Activated CD4-positive, CD25-positive, alpha-beta regulatory T cell treated with anti-CD3 and anti-CD28 coated beads, Interleukin-2, amount 50 U/mL, for 24 hours (primary cell): ENCODE data around the gene PDE1C.

Source experiments
- ATAC-seq, 2 donors: fragments of 150-1000 bp; cut with Tn5 transposase; one replicate each; pipeline ENCODE4 v1.10.0; 2021; ENCODE audit warnings: mild to moderate bottlenecking in 1 of 2, moderate library complexity in 1 of 2

PDE1C gene

GRCh38 chr7:31761646-31762045 is 308.6 kb downstream of the PDE1C start:
- no peak for ATAC-seq

DNA sequence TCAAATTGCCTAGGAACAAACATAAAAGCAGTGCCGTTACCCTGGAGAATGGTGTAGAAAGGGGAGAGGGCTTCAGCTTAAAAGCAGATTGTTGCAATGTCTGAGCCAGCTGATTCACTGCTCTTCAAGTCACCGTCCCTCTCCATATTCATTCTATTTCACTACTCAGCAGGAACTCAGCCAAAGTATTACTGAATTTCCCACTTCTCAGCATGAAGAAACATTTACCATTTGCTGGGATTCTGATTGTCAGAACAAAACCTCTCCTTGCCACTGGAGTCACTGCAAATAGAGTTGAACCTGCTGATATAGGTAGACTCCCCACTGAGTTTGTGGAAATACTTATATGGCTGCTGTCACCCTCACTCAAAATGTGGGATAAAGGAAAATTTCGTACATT is 311.5 kb downstream of the PDE1C start:
- ATAC-seq = no peak

DNA sequence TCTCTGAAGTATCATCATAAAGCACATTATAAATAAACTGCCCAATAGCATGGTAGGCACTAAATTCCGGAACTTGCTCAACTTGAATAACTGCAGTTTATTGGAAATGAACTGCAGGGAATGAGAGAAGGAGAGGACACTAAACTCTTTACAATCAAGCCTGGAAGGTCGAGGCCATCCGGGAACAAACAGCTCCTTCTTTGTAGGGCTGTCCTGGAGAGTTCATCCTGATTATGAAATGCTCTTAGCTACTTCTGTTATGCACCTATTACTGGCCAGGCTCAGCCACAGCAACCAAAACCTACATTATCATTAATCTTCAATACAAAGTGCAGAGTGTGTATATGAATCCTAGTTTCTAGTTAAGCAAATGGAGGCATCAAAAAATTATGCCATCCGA is 318.5 kb downstream of the PDE1C start:
- no peak for ATAC-seq

GRCh38 chr7:31748084-31748483 is 322.1 kb downstream of the PDE1C start:
- no peak for ATAC-seq

GRCh38 chr7:31747553-31747952 is 322.7 kb downstream of the PDE1C start:
- ATAC-seq = no peak

DNA sequence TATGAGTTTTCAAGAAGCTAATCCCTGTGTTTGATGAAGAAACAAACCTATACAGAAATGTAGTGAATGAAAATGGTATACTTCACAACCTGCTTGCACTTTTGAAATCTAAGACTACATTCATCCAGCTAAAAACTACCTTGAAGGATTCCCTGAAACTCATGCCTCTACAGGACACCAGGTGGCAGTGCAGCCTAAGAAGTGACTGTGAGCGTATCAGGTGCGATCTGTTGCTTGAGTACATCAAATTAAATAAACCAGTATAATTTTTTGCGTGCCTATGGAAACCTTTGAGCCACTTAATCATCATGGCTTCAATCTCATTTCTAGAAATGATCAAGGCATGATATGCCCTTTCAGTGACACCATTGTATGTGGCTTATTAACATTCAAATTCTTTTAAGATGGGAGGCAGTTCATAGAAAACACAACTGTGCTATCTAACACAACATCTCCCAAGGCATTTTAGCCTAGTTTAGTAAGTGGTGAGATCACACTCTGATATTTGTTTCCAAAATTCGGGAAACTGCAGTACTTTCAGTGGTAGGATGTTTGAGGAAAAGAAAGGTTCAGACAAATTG is 325.8 kb downstream of the PDE1C start:
- peak in 1 of 2 donors; percentile 24 for ATAC-seq

DNA sequence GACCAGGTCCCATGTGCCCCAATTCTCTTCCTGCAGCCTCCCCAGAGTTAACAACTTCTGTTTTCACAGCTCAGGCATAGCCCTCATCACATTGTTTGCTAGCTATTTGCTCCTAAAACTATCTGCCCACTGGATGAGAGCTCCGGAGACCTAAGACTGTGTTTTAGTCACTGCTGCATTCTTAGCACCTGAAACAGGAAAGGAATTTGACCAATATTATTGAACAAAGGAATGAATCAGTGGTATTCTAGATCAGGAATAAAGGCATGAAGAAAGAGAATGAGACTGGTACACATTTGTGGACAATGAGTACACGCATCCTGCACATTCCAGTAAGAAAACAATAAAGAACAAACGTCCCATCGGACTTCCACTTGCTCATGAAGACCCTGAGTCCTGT is 328.4 kb downstream of the PDE1C start:
- no peak for ATAC-seq

DNA sequence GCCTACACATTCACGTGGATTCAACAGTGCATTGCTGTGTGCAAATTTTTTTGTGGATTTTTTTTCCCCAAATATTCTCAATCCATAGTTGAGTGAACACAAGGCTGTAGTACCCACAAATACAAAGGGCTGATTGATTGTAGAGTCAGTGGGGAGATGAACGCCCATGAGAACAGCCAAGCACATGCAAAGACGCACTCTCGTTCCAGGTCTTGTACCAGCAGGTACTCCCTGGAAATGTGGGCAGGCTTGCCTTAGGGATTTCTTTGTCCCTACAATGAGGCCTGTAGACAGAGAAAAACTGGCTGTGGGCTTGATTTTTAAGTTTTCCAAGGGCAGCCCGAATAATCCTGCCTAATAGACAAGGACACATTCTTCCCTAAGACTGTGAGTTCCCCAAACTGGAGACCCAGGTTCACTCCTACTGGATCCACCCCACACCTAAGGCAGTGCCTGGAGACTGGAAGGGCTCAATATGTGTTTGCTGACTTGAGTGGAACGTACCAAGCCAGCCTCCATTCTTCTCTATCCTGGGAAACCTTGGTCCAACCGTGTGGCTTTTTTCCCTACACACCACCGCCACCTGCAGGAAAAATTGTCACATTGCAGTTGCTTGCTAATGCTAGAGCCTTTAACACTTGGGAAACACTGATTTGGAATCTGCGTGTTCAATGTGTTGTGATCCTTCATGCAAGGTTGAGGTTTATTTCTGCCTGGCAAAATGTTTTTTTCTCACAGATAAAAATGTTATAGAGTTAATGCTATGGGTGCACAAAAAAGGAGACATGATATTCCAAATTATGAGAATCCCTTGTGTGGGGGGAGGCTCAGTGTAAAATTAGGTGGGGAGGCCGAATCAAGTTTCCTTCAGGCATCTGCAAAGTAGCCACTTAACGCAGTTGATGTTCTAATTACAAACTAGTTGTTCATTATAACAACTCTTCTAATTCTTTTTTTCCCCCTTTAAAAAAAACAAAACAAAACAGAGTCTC is 333.9 kb downstream of the PDE1C start:
- ATAC-seq = no peak

DNA sequence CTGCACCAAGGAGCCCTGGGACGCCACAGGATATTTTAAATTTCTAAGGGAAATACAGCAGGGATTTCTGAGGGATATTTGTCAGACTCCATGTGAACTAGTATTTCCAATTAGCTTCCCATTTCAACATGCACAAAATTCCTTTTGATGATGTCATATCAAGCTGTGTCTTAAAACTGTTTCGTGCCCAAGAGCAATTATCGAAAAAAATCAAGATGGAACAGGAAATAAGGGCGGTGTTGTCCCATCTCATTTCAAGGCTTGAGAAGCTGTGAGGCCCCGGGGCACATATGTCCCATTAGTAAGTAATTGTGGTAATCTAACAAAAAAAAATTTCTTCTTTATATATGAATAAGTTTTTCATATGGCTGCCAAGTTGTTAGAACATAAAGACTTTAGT is 335.8 kb downstream of the PDE1C start:
- ATAC-seq = no peak

GRCh38 chr7:31729195-31729804 is 340.9 kb downstream of the PDE1C start:
- no peak for ATAC-seq

- no peak for ATAC-seq
Measured at GRCh38 chr7:31724696-31725095, 345.5 kb downstream of the PDE1C start.

- ATAC-seq = no peak
Measured at GRCh38 chr7:31720366-31720765, 349.8 kb downstream of the PDE1C start.

- no peak for ATAC-seq
Measured at GRCh38 chr7:31716355-31716754, 353.9 kb downstream of the PDE1C start.

GRCh38 chr7:31710171-31710570 is 360.0 kb downstream of the PDE1C start:
- no peak for ATAC-seq

DNA sequence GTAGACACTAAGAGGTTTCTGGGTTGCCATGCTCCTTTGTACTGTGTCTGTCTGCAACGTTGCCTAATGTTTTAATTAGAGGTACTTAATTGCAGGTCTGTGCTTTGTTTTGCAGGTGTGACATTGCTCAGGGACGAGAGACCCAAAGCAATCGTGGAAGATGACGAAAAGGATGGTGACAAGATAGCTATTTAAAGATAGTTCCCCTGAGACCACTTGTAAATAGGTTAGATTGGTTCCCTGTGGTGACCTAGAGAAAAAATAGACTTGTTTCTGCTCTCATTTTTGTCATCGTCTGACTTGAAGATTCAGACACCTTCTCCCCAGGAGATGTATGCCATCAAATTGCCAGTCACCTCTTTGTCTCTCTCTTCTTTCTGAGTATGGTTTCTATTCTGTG is 363.1 kb downstream of the PDE1C start:
- no peak for ATAC-seq

GRCh38 chr7:31705377-31705776 is 364.8 kb downstream of the PDE1C start:
- no peak for ATAC-seq

- ATAC-seq = no peak
Measured at GRCh38 chr7:31702354-31702753, 367.9 kb downstream of the PDE1C start.
